ENCODE measurements around the gene GRWD1.

- TF ChIP-seq POLR2AphosphoS5 (IDR thresholded peaks at IDR 0.05) (no peak), POLR2A (IDR thresholded peaks at IDR 0.05) (no peak)
Observed at GRCh38 chr19:48500830-48501493, 55.2 kb downstream of the GRWD1 start.
